ENCODE results near the gene ABI3BP. TPM values are rescaled to one million over a fixed set of nuclear protein-coding genes. Genes with fewer than 3 reads are reported as not detected.

Gene ABI3BP
- total and polyA plus RNA-seq, 10 of the 15 experiments (the other 5 are each of a cell fraction or from before 2014, with no cell fraction given), result 0.03 to 0.42 (median 0.11) TPM; not detected in 4

- ChIA-PET RAD21 (ENCODE audit: unreplicated experiment) (no interaction called here), POLR2A (no interaction called here), SMC1A (ENCODE audit: uncharacterized antibody, unreplicated experiment) (interaction anchor here (0.6 to 1.2 kb wide), 2 partner anchors 31 to 35 kb away, joined by 3 to 4 read pairs; no protein-coding TSS in a partner anchor), CTCF (interaction anchor here (1.0 kb wide), 1 partner anchor 40 kb away, joined by 3 read pairs; no protein-coding TSS in a partner anchor)
- H4K20me1 ChIP-seq (ENCODE audit: control insufficient read depth, insufficient read depth), result no peaks in the 10 kb centered on the region
- WGBS (ENCODE audit: insufficient coverage, insufficient replicate concordance, low lambda C conversion rate, missing lambda C conversion rate), result 11% methylated on average over 3 of the region's 3 CpGs
- H3K9me3 ChIP-seq (replicated peaks; ENCODE audit: control insufficient read depth, insufficient read depth, low read length), result no peaks in the 10 kb centered on the region; the same call in 2 of the 3 replicates
- TF ChIP-seq E2F8 (IDR thresholded peaks at IDR 0.05; ENCODE audit: low read depth, partially characterized antibody), result no peak
- TF ChIP-seq HCFC1 (IDR thresholded peaks at IDR 0.05; ENCODE audit: low read length), result no peak
- no peak for TF ChIP-seq PRDM15 (CRISPR knock-in tag; IDR thresholded peaks at IDR 0.05)
- TF ChIP-seq CBX3 (IDR thresholded peaks at IDR 0.05; ENCODE audit: borderline replicate concordance, low read depth), result no peak
- TF ChIP-seq TAF1 (IDR thresholded peaks at IDR 0.05; ENCODE audit: borderline replicate concordance, low read depth, low read length), result no peak
- TF ChIP-seq USF1 (IDR thresholded peaks at IDR 0.05; ENCODE audit: borderline replicate concordance, extremely low read length, insufficient read depth, low read depth, low read length), result no peak
- no peak for TF ChIP-seq RCOR1 (conservative IDR thresholded peaks at IDR 0.05; ENCODE audit: low read depth, low read length)
- TF ChIP-seq EED (IDR thresholded peaks at IDR 0.05; ENCODE audit: low read depth), result no peak
- no peak for TF ChIP-seq IRF3 (IDR thresholded peaks at IDR 0.05)
- no peak for TF ChIP-seq ZNF622 (IDR thresholded peaks at IDR 0.05)
- no peak for TF ChIP-seq ATF3 (IDR thresholded peaks at IDR 0.05; ENCODE audit: borderline replicate concordance, extremely low read depth, low read depth, low read length)
- H3K36me3 ChIP-seq (ENCODE audit: control insufficient read depth in 2 of 2, insufficient read depth in 2 of 2, low read length in 1 of 2), result no peaks in the 10 kb centered on the region
- FAIRE-seq (no peak), ATAC-seq (no peak), DNase-seq (ENCODE audit: low read depth, low spot score) (no peak)
- H3K4me1 ChIP-seq (ENCODE audit: control insufficient read depth, insufficient read depth, low read length), result no peaks in the 10 kb centered on the region
- in situ Hi-C loops (cut with MboI) (no loop called here), intact Hi-C loops (cut with micrococcal nuclease; ENCODE audit: unreplicated experiment) (no loop called here)
- H3K9ac ChIP-seq (ENCODE audit: control insufficient read depth, insufficient read depth, low read length), result no peak overlapping the region
- no peaks in the 10 kb centered on the region for H3K79me2 ChIP-seq (ENCODE audit: control insufficient read depth, insufficient read depth, low read length)
- BruUV-seq (replicated peaks), result no TSS peak
- H3K27me3 ChIP-seq (replicated peaks in 1 of 2; ENCODE audit: control insufficient read depth in 2 of 2, insufficient read depth in 2 of 2, low read length in 1 of 2), result no peaks in the 10 kb centered on the region
- no peak overlapping the region for H3K4me2 ChIP-seq (ENCODE audit: control insufficient read depth, insufficient read depth)
- H3K4me3 ChIP-seq, result no peak overlapping the region
- no peak overlapping the region for H3K27ac ChIP-seq (ENCODE audit: control insufficient read depth, insufficient read depth)
- H2AFZ ChIP-seq (ENCODE audit: control insufficient read depth, low read depth, low read length), result no peak overlapping the region
Measured at GRCh38 chr3:100957261-100957986, 35.8 kb downstream of the ABI3BP start.
